Activated CD4-positive, alpha-beta T cell treated with anti-CD3 and anti-CD28 coated beads, Interleukin-2, amount 50 U/mL, for 48 hours (primary cell): Measurements from ENCODE around the gene SYNGR3.

ENCODE experiments used
- DNase-seq, 2 experiments: peaks; one replicate each; pipeline ENCODE4 v3.0.0-alpha.2; 2020

The SYNGR3 gene

DNA sequence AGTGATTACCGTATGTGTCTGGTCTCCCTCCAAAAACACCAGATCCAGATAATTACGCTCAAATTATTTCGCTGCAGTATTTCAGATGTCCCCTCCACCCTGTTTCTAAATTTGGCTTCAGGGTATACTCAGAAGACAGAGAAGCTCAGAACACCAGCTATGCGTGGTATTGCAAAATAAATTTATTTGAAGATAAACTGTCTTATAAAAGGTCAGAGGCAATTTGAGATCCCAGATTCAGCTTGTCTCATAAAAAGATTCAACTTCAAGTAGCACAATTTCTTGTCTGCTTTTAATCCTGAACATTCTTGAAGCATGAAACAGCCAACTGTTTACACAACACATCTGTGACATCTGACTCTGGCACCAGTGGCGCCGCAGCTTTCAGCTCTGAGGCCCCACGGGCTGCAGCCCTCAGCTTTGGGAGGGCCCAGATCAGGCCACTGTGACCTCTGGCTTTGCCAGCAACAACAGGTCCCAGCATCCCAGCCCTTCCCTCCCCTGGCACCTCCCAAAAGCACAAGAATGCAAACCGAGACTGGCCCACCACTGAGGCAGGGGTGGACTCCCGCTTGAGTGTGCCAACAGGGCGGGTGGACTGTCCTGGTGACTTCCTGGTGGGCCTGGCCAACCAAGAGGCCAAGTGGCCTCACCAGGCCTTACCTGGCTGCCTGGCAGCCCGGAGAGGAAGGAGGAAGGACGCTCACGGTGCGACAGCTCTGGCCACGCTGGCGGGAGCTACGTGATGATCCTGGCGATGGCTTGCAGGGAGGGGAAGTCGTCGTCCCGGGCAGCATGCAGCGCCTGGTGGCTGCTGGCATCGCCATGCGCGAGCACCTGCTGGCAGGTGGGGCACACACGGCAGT lies 8.0 kb downstream of the SYNGR3 start:
- no peak for DNase-seq

GRCh38 chr16:1998360-1998835 lies 8.6 kb downstream of the SYNGR3 start:
- DNase-seq: no peak

DNA sequence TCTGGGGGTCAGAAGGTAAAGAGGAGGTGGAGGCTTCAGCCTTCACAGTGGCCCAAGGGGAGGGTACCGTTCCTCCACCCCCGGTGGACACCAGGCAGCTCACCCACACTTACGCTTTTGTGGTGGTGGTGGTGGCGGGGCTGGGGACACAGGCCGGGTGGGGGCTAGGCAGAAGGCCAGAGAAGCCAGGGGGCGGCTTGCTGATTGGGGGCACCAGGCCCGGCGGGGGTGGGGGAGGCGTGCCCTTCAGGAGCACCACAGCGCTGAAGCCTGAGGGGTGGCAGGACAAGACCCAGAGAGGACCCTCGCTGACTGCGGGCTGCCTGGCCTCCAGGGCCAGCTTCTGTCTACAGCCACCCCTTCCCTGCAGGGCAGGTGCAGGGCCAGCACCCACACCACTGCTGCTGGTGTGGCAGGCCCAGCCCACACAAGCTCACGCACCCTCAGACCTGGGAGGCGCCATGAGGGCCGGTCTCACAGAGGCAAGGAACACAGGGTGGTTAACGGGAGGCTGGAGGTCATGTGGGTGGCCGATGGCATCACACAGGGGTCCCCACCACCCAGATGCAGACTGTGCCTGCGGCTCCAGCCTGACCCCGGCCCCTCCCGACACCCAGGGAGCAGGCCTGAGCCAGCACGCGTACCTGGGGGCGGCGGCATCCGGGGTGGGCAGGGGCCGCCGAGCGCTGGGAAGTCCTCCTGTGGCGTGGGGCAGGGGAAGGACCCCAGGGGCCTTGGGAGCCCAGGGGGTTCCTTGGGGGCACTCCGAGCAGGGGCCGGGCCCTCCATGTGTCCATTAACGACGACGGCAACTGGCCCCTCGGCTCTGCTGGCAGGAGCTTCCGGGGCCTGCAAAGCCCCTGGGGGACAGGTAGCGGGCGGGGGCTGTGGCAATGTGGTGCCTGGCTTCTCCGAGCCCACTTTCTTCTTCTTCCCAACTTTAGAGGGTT lies 9.4 kb downstream of the SYNGR3 start:
- DNase-seq: no peak

DNA sequence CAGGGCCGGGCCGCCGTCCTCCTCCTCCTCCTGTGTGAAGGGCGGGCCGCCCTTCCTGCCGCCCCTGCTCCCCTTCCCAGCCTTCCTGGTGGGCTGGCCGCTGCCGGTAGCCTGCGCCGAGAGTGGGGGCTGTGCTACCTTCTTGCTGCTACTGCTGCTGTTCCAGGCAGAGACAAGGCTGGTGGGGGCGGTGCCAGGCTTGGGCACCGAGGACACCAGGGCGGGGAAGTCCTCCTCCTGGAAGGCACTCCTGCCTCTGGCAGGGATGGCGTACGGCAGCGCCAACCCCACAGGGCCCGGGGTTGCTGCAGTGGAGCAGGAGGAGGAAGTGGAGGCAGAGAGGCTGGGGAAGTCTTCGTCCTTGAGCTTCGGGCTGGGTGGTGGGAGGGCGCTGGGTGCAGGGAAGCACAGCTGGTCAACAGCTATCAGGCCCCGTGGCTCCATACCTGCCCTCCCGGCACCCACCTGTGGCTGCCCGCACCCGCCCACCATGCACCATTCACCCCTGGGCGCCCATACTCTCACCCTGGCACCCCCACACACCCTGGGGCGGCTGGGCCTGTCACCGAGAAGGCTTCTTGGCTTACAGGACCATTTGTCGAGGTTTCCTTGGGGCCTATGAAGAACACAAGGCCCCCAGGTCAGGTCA lies 10.2 kb downstream of the SYNGR3 start:
- no peak for DNase-seq

GRCh38 chr16:2001035-2001434 lies 11.3 kb downstream of the SYNGR3 start:
- DNase-seq: no peak

DNA sequence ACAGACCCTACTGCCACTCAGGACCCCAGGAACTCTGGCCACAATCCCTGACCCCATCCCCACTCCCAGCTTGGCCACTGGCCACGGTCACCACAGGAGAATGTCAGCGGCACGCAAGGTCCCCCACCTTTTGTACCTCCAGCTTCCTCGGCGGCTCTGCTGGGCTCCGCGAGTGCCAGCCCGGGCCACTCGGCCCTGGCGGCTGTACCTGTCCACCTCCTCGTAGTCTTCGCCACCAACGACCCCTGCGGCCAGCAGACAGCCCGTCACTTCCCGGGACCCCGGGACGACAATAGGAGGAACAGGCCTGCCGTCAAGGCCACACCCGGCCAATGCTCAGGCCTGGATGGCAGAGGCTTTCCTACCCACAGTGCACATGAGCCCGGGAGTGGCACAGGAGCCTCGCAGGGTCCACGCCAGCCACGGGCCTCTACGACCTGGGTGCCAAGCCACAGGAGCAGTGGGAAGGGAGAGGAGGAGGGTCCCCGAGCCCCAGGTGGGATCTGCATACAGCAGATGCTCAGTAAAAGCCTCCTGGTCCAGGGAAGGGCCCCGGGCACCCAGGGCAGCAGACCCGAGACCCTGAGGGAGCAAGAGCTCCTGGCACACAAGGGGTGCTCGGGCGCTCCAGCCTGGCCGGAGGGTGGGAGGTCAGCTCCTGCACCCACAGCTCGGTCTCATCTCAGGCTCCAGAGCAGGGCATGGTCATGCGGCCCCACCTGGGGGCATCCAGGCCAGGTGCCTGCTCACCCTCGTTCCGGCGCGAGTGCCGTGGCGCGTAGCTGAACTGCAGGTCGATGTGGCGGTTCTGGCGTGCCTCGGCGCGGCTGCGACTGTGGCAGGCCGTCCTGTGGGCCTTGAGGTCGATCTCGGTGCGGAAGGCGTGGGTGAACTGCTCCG lies 11.9 kb downstream of the SYNGR3 start:
- no peak for DNase-seq

GRCh38 chr16:2002406-2003230 lies 12.8 kb downstream of the SYNGR3 start:
- no peak for DNase-seq

- no peak for DNase-seq
These were observed 13.6 kb downstream of the SYNGR3 start for GRCh38 chr16:2003231-2003826.

GRCh38 chr16:2003827-2004641 lies 14.3 kb downstream of the SYNGR3 start:
- peak; percentile 92 to 93 for DNase-seq

- DNase-seq: no peak
These were observed 15.2 kb downstream of the SYNGR3 start for GRCh38 chr16:2004795-2005517.

- no peak for DNase-seq
These were observed 15.9 kb downstream of the SYNGR3 start for GRCh38 chr16:2005646-2006045.

- DNase-seq: no peak
These were observed 16.5 kb downstream of the SYNGR3 start for GRCh38 chr16:2006317-2006716.

DNA sequence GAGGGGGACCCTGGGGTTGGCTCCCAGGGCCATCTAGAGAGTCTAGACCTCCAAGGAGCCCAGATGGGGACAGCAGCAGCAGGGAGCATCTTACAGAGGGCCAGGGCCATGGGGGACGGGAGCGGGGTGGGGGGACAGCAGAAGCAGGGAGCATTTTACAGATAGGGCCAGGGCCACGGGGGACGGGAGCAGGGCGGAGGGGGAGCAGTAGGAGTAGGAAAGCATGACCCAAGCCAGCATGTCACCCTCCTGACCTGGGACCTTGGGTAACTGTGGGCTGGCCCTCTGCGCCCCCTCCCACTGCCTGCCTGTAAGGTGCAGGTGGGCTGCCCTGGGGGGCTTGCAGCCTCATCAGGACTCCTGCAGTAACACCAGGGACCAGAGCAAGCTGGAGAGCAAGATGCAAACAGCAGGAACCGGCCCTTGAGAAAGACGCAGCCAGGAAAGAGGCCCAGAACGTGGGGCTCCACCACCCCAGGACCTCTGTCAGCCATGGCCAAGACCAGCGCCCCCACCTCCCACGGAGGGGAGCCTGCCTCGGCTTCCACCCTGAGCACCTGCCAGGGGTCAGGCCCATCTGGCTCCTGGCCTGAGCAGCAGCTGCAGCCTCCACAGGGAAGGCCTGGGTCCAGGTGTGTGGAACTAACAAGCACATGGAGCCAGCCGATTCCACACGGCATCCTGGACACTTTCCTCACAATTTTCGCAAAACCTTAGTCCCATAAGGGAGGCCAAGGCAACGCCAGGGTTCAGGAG lies 17.5 kb downstream of the SYNGR3 start:
- no peak for DNase-seq

DNA sequence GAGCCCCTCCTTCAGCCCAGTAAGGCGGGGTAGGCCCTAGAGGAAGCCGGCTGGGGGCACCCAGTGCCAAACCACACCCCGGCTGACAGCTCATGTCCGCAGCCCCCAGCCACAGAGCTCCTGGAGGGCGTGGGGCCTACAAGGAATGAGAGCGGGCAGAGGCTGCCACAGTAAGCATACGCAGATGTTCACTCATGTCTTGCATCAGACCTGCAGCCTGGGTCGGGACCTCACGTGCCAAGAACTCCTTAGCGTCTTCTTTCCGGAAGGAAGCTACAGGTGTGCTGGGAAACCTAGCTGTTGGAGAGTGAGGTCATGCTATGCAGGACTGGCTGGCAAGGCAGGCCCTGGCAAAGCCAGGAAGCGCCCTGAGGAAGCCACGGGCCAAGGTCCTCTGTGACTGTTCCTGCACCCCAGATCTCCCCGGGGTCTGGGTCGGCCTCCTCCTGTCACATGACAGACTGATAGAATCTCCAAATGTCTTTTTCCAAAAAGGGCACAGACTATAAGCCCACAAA lies 18.3 kb downstream of the SYNGR3 start:
- no peak for DNase-seq

GRCh38 chr16:2008631-2009163 lies 18.9 kb downstream of the SYNGR3 start:
- peak; percentile 49 to 59 for DNase-seq

DNA sequence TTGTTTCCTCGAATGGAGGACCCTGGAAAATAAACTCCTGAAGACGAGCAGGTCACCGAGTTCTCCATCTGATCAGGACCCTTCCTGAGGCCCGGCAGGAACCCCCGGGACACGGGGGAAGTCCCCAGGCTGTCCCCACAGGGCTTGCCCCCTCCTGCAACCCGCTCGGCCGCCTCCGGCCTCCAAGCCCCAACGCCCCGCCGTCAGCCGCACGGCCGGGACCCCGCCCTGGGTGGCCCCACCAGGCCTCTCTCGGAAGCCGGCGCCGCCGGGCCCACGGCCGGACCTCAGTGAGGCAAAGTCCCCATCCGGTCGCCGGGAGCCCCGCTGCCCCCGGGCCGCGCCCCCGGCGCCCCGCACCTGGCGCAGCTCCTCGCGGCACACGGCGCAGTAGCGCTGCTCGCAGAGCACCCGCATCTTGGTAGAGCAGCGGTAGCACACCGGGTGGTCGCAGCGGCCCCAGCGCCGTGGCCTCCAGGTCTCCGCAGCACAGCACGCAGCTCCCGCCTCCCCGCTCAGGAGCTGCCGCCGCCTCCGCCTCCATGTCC lies 19.5 kb downstream of the SYNGR3 start:
- DNase-seq: no peak

- peak; percentile 76 to 79 for DNase-seq
These were observed 20.2 kb downstream of the SYNGR3 start, which contains the start of gene ZNF598 for GRCh38 chr16:2009791-2010510. TSS of gene ZNF598 (minus strand) at chr16:2009821.
